H7 (cell line): ENCODE measurements around the gene RPGRIP1L. TPM values are rescaled to one million over a fixed set of nuclear protein-coding genes. Genes with fewer than 3 reads are reported as not detected.

Source experiments
- DNase-seq: peaks from one replicate; pipeline ENCODE4 v3.0.0; 2012
- H3K27me3 ChIP-seq: 2 replicates; pipeline ENCODE4 v1.6.0; 2011; ENCODE audit warnings: mild to moderate bottlenecking, low read length; ENCODE audit not compliant: control insufficient read depth, insufficient read depth
- H3K36me3 ChIP-seq: replicated peaks from 2 replicates; pipeline ENCODE4 v1.5.1; 2011; ENCODE audit warnings: low read length; ENCODE audit not compliant: control insufficient read depth, insufficient read depth
- H3K4me3 ChIP-seq: 2 replicates; pipeline ENCODE4 v1.5.1; 2011; ENCODE audit warnings: low read depth, mild to moderate bottlenecking, control low read depth, low read length, moderate library complexity; ENCODE audit not compliant: insufficient read depth
- total RNA-seq: library from RNA; depleted of rRNA; stranded (reverse); fragments of >200 nt; shearing (Covaris generic); gene quantifications from 2 replicates; pipeline ENCODE4 v1.2.3, GENCODE V29; 2014

RPGRIP1L gene
- total RNA-seq, 1 experiment from 2014 or later = 6.2 TPM

GRCh38 chr16:53583401-53583800 lies 120.3 kb downstream of the RPGRIP1L start:
- no peak overlapping the region for H3K4me3 ChIP-seq
- no peaks in the 10 kb centered on the region for H3K36me3 ChIP-seq
- no peak for DNase-seq
- no peaks in the 10 kb centered on the region for H3K27me3 ChIP-seq

GRCh38 chr16:53581784-53582183 lies 121.9 kb downstream of the RPGRIP1L start:
- no peak for DNase-seq
- Histone ChIP-seq H3K4me3 (no peak overlapping the region), H3K36me3 (no peaks in the 10 kb centered on the region), H3K27me3 (no peaks in the 10 kb centered on the region)

DNA sequence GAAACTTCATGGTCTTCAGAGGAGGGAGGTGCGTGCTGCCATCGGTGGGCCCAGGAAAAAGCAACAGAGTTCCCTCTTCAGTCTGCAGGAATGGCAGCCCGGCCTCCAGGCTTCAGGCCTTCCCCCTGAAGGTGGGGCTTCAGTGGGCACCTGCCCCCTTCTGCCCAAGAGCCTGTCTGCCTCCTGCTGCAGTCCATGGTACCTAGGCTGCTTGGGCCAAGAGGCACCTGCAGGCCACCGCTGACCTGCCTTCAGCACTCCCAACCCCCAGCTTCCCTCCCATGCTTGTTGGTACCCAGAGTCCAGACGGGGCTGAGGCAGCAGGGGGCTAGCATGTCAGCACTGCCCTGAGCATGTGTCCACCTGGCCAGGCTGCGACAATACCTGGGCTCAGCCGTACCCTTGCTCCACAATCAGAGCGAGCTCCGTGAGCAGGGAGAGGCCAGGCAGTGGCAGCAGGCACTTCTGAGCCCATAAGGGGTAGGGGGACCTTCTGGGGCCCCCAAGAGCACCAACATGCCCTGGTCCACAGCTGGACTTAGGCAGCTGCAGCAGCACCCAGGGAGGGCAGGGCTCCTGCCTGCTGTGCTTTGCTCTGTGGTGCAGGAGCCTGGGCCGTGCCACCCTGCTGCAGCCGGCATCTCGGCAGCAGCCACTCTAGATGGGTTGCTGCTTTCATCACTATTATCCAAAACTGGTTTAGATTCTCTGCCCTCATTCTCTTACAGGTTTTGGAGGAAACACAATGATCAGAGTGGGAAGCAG lies 123.4 kb downstream of the RPGRIP1L start:
- Histone ChIP-seq H3K4me3 (no peak overlapping the region), H3K27me3 (no peaks in the 10 kb centered on the region), H3K36me3 (no peaks in the 10 kb centered on the region)
- no peak for DNase-seq

DNA sequence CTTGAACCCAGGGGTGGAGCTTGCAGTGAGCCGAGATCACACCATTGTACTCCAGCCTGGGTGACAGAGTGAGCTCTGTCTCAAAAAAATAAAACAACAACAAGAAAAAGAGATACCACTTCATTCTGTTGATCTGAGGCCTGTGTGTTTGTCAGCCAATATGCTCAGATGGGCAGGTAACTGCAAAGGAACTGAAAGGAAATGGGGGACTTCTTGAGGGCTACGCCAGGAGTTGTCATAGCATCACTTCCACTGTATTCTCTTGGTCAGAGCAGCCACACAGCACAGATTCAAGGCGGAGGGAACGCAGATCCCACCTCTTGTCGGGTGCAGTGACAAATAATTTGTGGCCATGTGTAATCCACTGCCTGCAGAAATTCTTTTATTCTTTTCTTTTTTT lies 126.8 kb downstream of the RPGRIP1L start:
- no peak for DNase-seq
- Histone ChIP-seq H3K27me3 (no peaks in the 10 kb centered on the region), H3K4me3 (no peak overlapping the region), H3K36me3 (no peaks in the 10 kb centered on the region)

- no peak for DNase-seq
- H3K27me3 ChIP-seq = no peaks in the 10 kb centered on the region
- no peak overlapping the region for H3K4me3 ChIP-seq
- H3K36me3 ChIP-seq = no peaks in the 10 kb centered on the region
These were observed 127.4 kb downstream of the RPGRIP1L start for GRCh38 chr16:53576210-53576609.

GRCh38 chr16:53571763-53572162 lies 131.9 kb downstream of the RPGRIP1L start:
- no peak overlapping the region for H3K4me3 ChIP-seq
- DNase-seq = no peak

GRCh38 chr16:53566552-53567245 lies 137.0 kb downstream of the RPGRIP1L start:
- Histone ChIP-seq H3K36me3 (no peaks in the 10 kb centered on the region), H3K4me3 (no peak overlapping the region), H3K27me3 (no peaks in the 10 kb centered on the region)
- DNase-seq = no peak

More at GRCh38 chr16:53571763-53572162, 131.9 kb downstream of the RPGRIP1L start:
- Histone ChIP-seq H3K36me3 (no peaks in the 10 kb centered on the region), H3K27me3 (no peaks in the 10 kb centered on the region)

DNA sequence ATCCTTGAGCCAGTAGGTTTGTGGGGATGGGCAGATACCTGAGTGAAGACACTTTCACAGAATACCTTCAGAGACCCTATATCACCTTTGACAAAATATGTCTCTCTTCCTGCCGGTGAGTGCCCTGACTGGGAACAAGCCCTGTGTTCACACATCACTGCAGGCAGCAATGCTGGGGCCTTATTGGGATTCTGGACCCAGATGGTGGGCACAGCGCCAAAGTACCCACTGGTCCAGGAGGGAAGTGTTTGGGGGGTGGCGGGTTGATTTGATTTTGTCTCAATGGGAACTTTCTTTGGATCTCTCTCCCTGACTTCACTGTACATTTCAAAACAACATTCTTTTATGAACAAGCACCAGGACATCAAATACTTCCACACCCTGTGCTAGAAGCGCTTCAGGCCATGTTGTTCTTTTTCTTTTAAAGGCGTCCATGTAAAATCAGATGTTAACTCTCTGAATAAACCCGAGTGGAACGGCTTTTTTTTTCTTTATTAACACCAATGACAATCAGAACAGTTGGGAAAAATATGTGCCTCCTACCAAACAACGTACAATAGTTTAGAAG lies 138.3 kb downstream of the RPGRIP1L start:
- DNase-seq = no peak
- Histone ChIP-seq H3K4me3 (no peak overlapping the region), H3K27me3 (no peaks in the 10 kb centered on the region), H3K36me3 (no peaks in the 10 kb centered on the region)

- Histone ChIP-seq H3K36me3 (no peaks in the 10 kb centered on the region), H3K27me3 (no peaks in the 10 kb centered on the region), H3K4me3 (no peak overlapping the region)
- no peak for DNase-seq
These were observed 140.2 kb downstream of the RPGRIP1L start for GRCh38 chr16:53563426-53563825.

- H3K27me3 ChIP-seq = no peaks in the 10 kb centered on the region
- H3K36me3 ChIP-seq = no peaks in the 10 kb centered on the region
- no peak overlapping the region for H3K4me3 ChIP-seq
- DNase-seq = no peak
These were observed 142.4 kb downstream of the RPGRIP1L start for GRCh38 chr16:53561101-53561888.

DNA sequence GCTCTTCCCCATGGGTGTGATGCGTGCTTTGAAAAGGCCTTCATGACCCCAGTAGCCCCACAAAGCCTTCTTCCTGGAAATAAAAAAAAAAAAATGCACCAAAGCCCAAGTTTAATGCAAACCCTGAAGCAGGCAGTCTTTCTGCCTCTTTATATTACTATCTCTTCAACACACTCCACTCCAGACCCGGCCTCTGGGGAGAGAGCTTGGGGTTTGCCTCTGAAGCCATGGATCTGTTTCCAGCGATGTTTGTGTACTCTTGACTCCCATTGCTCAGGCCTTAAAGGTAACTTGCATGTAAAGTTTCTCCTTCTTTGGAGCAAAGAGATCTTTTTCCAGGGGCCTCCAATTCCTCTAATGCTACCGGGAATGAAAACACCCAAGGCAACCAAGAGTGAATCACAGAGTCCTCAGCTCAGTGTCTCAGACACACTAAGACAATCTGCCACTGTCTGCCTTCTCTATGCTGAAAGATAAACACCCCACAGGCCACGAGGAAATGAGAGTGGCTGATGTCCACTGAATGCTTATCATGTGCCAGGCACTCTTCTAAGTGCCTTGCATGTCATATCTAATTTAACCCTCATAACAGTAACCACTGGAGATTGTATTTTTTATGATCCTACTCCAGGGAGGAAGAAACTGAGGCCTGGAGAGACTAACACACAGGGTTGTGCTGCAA lies 144.2 kb downstream of the RPGRIP1L start:
- Histone ChIP-seq H3K27me3 (no peaks in the 10 kb centered on the region), H3K36me3 (no peaks in the 10 kb centered on the region), H3K4me3 (no peak overlapping the region)
- no peak for DNase-seq

DNA sequence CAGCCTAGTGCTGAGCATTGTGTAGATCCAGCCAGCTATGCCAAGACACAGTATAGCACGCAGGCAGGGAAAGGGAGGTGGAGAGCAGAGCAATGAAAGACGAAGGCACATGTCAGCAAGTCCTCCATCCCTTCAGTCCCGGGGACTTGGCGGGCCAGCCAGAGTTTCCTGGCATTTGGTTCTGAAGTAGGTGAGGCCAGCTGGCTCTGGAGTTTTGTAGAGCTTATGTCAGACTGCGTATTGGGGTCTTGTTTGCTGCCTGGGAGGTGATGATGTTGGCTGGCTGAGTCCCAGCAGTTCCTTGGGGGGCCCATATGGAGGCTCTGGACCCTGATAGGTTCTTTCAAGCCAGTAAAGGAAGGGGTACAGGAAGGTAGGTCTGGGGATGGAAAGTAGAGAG lies 144.9 kb downstream of the RPGRIP1L start:
- no peaks in the 10 kb centered on the region for H3K36me3 ChIP-seq
- no peak overlapping the region for H3K4me3 ChIP-seq
- H3K27me3 ChIP-seq = no peaks in the 10 kb centered on the region
- DNase-seq = no peak

- no peak for DNase-seq
- no peaks in the 10 kb centered on the region for H3K36me3 ChIP-seq
- H3K27me3 ChIP-seq = no peaks in the 10 kb centered on the region
- no peak overlapping the region for H3K4me3 ChIP-seq
These were observed 147.1 kb downstream of the RPGRIP1L start for GRCh38 chr16:53556521-53556920.
